GM23338 (cell line): ENCODE data around the gene PACS2. TPM values are rescaled to one million over a fixed set of nuclear protein-coding genes. Genes with fewer than 3 reads are reported as not detected.
A peak's percentile ranks its signal among the peaks of the same experiment; 100 is the strongest.

ENCODE experiments used
- ATAC-seq: fragments of 200-7000 bp; cut with Tn5 transposase; 3 replicates; pipeline ENCODE4 v1.9.1; 2020
- DNase-seq: peaks from one replicate; pipeline ENCODE4 v3.0.0-alpha.2; 2015; ENCODE audit warnings: low spot score
- H2AFZ ChIP-seq: fragments of 200-600 bp; sonication (generic); 2 replicates; pipeline ENCODE4 v1.8.0; 2016; ENCODE audit warnings: antibody characterized with exemption, mild to moderate bottlenecking, moderate library complexity
- H3F3A ChIP-seq: fragments of 200-600 bp; sonication (generic); replicated peaks from 2 replicates; pipeline ENCODE4 v1.8.0; 2017; ENCODE audit warnings: antibody characterized with exemption, mixed run types, low read depth
- H3K27ac ChIP-seq: fragments of 200-600 bp; sonication (generic); 2 replicates; pipeline ENCODE4 v1.6.1; 2016; ENCODE audit warnings: low read depth
- H3K27me3 ChIP-seq: fragments of 200-600 bp; sonication (generic); 2 replicates; pipeline ENCODE4 v1.8.0; 2016; ENCODE audit warnings: mild to moderate bottlenecking, mixed run types, moderate library complexity; ENCODE audit not compliant: insufficient read depth
- H3K36me3 ChIP-seq: fragments of 200-600 bp; sonication (generic); 2 replicates; pipeline ENCODE4 v1.8.0; 2016; ENCODE audit warnings: mild to moderate bottlenecking; ENCODE audit not compliant: insufficient read depth
- H3K4me1 ChIP-seq: fragments of 200-600 bp; sonication (generic); 2 replicates; pipeline ENCODE4 v1.8.0; 2016; ENCODE audit warnings: mild to moderate bottlenecking, moderate library complexity; ENCODE audit not compliant: insufficient read depth
- H3K4me2 ChIP-seq: fragments of 200-600 bp; sonication (generic); 2 replicates; pipeline ENCODE4 v1.7.1; 2017; ENCODE audit warnings: mixed run types
- H3K4me3 ChIP-seq: fragments of 200-600 bp; sonication (generic); 2 replicates; pipeline ENCODE4 v1.6.1; 2016; ENCODE audit warnings: mixed run types
- H3K79me2 ChIP-seq: fragments of 200-600 bp; sonication (generic); replicated peaks from 2 replicates; pipeline ENCODE4 v1.8.0; 2017; ENCODE audit warnings: mild to moderate bottlenecking; ENCODE audit not compliant: insufficient read depth
- H3K9me2 ChIP-seq: fragments of 200-600 bp; sonication (generic); 2 replicates; pipeline ENCODE4 v1.8.0; 2017; ENCODE audit not compliant: insufficient read depth
- H4K20me1 ChIP-seq: fragments of 200-600 bp; sonication (generic); replicated peaks from 2 replicates; pipeline ENCODE4 v1.8.0; 2017; ENCODE audit warnings: mild to moderate bottlenecking; ENCODE audit not compliant: insufficient read depth
- H3K27ac Mint-ChIP-seq: 2 replicates; pipeline ENCODE4 v1.8.0; 2020; ENCODE audit warnings: inconsistent platforms, mild to moderate bottlenecking, moderate library complexity, mixed read lengths
- H3K27me3 Mint-ChIP-seq: 3 replicates; pipeline ENCODE4 v1.8.0; 2022; ENCODE audit warnings: low read depth, mild to moderate bottlenecking, moderate library complexity, mixed read lengths, inconsistent platforms; ENCODE audit not compliant: insufficient read depth, poor library complexity
- H3K36me3 Mint-ChIP-seq: 3 replicates; pipeline ENCODE4 v1.8.0; 2021; ENCODE audit warnings: low read depth, mild to moderate bottlenecking, inconsistent platforms, moderate library complexity, mixed read lengths
- H3K4me1 Mint-ChIP-seq: 3 replicates; pipeline ENCODE4 v1.8.0; 2020; ENCODE audit warnings: mild to moderate bottlenecking, inconsistent platforms, mixed read lengths
- H3K4me3 Mint-ChIP-seq: 3 replicates; pipeline ENCODE4 v1.8.0; 2021; ENCODE audit warnings: moderate library complexity, mild to moderate bottlenecking, inconsistent platforms, mixed read lengths
- H3K9me3 Mint-ChIP-seq: 3 replicates; pipeline ENCODE4 v1.8.0; 2020; ENCODE audit warnings: moderate library complexity, mild to moderate bottlenecking, inconsistent platforms, mixed read lengths
- CREB1 ChIP-seq: fragments of 250-450 bp; sonication (Bioruptor Pico); IDR thresholded peaks from 2 replicates; pipeline ENCODE4 v1.5.0; 2020; ENCODE audit warnings: low read depth, mild to moderate bottlenecking, moderate library complexity
- ETS1 ChIP-seq: IDR thresholded peaks from 2 replicates; pipeline ENCODE4 v1.6.1; 2016; ENCODE audit warnings: antibody characterized with exemption
- EZH2 ChIP-seq: fragments of 200-600 bp; sonication (generic); IDR thresholded peaks from one replicate; pipeline ENCODE4 v1.8.0; 2017; ENCODE audit warnings: antibody characterized with exemption, mild to moderate bottlenecking, low read depth; ENCODE audit not compliant: unreplicated experiment
- EZH2phosphoT487 ChIP-seq: fragments of 200-600 bp; sonication (generic); IDR thresholded peaks from one replicate; pipeline ENCODE4 v1.8.1; 2018; ENCODE audit warnings: antibody characterized with exemption; ENCODE audit not compliant: unreplicated experiment
- JUNB ChIP-seq: IDR thresholded peaks from one replicate; pipeline ENCODE4 v1.6.1; 2016; ENCODE audit warnings: antibody characterized with exemption; ENCODE audit not compliant: unreplicated experiment
- POLR2AphosphoS5 ChIP-seq: IDR thresholded peaks from 2 replicates; pipeline ENCODE4 v1.6.1; 2016; ENCODE audit warnings: antibody characterized with exemption, low read depth
- REST ChIP-seq: IDR thresholded peaks from one replicate; pipeline ENCODE4 v1.6.1; 2018; ENCODE audit warnings: antibody characterized with exemption; ENCODE audit not compliant: unreplicated experiment
- STAT1 ChIP-seq: IDR thresholded peaks from one replicate; pipeline ENCODE4 v1.6.1; 2016; ENCODE audit warnings: antibody characterized with exemption; ENCODE audit not compliant: unreplicated experiment
- ZNF114 ChIP-seq: fragments of 250-450 bp; sonication (Bioruptor Pico); IDR thresholded peaks from 2 replicates; pipeline ENCODE4 v1.5.0; 2020; ENCODE audit warnings: mild to moderate bottlenecking, moderate library complexity
- ZNF331 ChIP-seq: fragments of 250-450 bp; sonication (Bioruptor Pico); IDR thresholded peaks from 2 replicates; pipeline ENCODE4 v1.5.0; 2020; ENCODE audit warnings: low read depth, mild to moderate bottlenecking, moderate library complexity
- polyA plus RNA-seq: library from polyadenylated mRNA; unstranded; fragments of >200 nt; fragmentation: Nextera tagmentation; extraction: Ambion mirVana; gene quantifications from 2 replicates; pipeline ENCODE4 v1.2.1, GENCODE V29; 2016
- total RNA-seq: library from RNA; depleted of rRNA; stranded (reverse); fragments of >200 nt; shearing (Covaris generic); gene quantifications from 2 replicates; pipeline ENCODE4 v1.2.3, GENCODE V29; 2014
- TF ChIP-seq, protein P1 (sequence below), 2 experiments: fragments of 200-600 bp in 1 of 2; sonication (generic) in 1 of 2; conservative IDR thresholded peaks; 2 replicates each; pipeline versions ENCODE4 v1.5.1 to v1.6.1; 2016 to 2017; ENCODE audit warnings: antibody characterized with exemption in 2 of 2, low read depth in 2 of 2, mild to moderate bottlenecking in 2 of 2, moderate library complexity in 1 of 2

Gene PACS2
- total and polyA plus RNA-seq, 2 experiments from 2014 or later = 22.5 to 79.0 TPM

DNA sequence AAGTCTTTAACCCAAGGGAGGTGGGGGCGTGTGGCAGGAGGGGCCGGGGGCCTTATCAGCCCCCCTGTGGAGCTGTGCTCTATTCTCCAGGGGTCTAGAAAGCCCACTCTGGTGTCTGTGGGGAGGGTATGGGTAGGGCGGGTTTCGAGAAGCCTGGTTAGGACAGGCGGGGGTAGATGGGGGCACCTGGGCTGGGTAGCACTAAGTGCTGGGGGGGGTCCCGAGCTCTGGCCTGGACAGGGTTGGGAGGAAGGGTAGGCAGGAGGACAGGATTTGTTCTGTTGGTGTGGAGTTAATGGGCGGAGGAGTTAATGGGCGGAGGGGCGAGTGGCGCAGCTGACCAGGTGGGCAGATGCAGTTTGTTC is 2.0 kb downstream of the PACS2 start:
- Mint-ChIP-seq H3K36me3 (no peaks in the 10 kb centered on the region; the same call in 2 of the 3 replicates), H3K9me3 (no peaks in the 10 kb centered on the region; the same call in 2 of the 3 replicates), H3K4me3 (peak overlapping the region; percentile 84; the same call in 2 of the 3 replicates), H3K4me1 (peaks cover 17% of the 10 kb centered on the region), H3K27ac (no peak overlapping the region), H3K27me3 (peaks cover 27% of the 10 kb centered on the region)
- no peak overlapping the region for H2AFZ ChIP-seq
- no peak for DNase-seq
- H3F3A ChIP-seq = peaks cover 6% of the 10 kb centered on the region; the same call in 1 of the 2 replicates
- no peaks in the 10 kb centered on the region for H3K36me3 ChIP-seq
- H3K27ac ChIP-seq = no peak overlapping the region
- H3K4me1 ChIP-seq = no peaks in the 10 kb centered on the region; the same call in 1 of the 2 replicates
- TF ChIP-seq ETS1 = no peak
- TF ChIP-seq JUNB = no peak
- TF ChIP-seq STAT1 = no peak
- TF ChIP-seq CREB1 (CRISPR knock-in tag) = no peak
- no peak for TF ChIP-seq POLR2AphosphoS5
- no peak for TF ChIP-seq EZH2
- no peak for TF ChIP-seq EZH2phosphoT487
- ATAC-seq = no peak
- peaks cover 41% of the 10 kb centered on the region for H4K20me1 ChIP-seq
- peaks cover 60% of the 10 kb centered on the region for H3K79me2 ChIP-seq
- 0 out of 2 replicates have a peak overlapping the region, but pooled peaks have one; percentile 69 for H3K4me3 ChIP-seq
- no peaks in the 10 kb centered on the region for H3K27me3 ChIP-seq
- H3K4me2 ChIP-seq = peak overlapping the region; percentile 95; the same call in 1 of the 2 replicates
- no peaks in the 10 kb centered on the region for H3K9me2 ChIP-seq

- H3K4me1 Mint-ChIP-seq = peaks cover 17% of the 10 kb centered on the region
- H3K27ac ChIP-seq = no peak overlapping the region
- H3K4me3 ChIP-seq = no peak overlapping the region
- peaks cover 41% of the 10 kb centered on the region for H4K20me1 ChIP-seq
- no peak overlapping the region for H2AFZ ChIP-seq
- no peaks in the 10 kb centered on the region; the same call in 1 of the 2 replicates for H3K4me1 ChIP-seq
- H3K27ac Mint-ChIP-seq = no peak overlapping the region
- no peaks in the 10 kb centered on the region; the same call in 2 of the 3 replicates for H3K36me3 Mint-ChIP-seq
- H3K79me2 ChIP-seq = peaks cover 64% of the 10 kb centered on the region
- no peak for ATAC-seq
- H3F3A ChIP-seq = peaks cover 6% of the 10 kb centered on the region; the same call in 1 of the 2 replicates
- H3K36me3 ChIP-seq = no peaks in the 10 kb centered on the region
- H3K27me3 Mint-ChIP-seq = peaks cover 27% of the 10 kb centered on the region
- H3K4me2 ChIP-seq = no peak overlapping the region
- H3K4me3 Mint-ChIP-seq = peak overlapping the region; percentile 34; the same call in 1 of the 3 replicates
- no peaks in the 10 kb centered on the region; the same call in 2 of the 3 replicates for H3K9me3 Mint-ChIP-seq
- no peak for DNase-seq
- no peak for TF ChIP-seq EZH2
- TF ChIP-seq CREB1 (CRISPR knock-in tag) = no peak
- no peak for TF ChIP-seq EZH2phosphoT487
- TF ChIP-seq, protein P1, sequence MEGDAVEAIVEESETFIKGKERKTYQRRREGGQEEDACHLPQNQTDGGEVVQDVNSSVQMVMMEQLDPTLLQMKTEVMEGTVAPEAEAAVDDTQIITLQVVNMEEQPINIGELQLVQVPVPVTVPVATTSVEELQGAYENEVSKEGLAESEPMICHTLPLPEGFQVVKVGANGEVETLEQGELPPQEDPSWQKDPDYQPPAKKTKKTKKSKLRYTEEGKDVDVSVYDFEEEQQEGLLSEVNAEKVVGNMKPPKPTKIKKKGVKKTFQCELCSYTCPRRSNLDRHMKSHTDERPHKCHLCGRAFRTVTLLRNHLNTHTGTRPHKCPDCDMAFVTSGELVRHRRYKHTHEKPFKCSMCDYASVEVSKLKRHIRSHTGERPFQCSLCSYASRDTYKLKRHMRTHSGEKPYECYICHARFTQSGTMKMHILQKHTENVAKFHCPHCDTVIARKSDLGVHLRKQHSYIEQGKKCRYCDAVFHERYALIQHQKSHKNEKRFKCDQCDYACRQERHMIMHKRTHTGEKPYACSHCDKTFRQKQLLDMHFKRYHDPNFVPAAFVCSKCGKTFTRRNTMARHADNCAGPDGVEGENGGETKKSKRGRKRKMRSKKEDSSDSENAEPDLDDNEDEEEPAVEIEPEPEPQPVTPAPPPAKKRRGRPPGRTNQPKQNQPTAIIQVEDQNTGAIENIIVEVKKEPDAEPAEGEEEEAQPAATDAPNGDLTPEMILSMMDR (conservative IDR thresholded peaks at IDR 0.05; ENCODE audit: low read depth in 2 of 2) = no peak
- TF ChIP-seq REST = no peak
- TF ChIP-seq ZNF114 (CRISPR knock-in tag) = no peak
- TF ChIP-seq JUNB = no peak
- TF ChIP-seq ZNF331 (CRISPR knock-in tag) = no peak
- H3K27me3 ChIP-seq = no peaks in the 10 kb centered on the region
- no peaks in the 10 kb centered on the region for H3K9me2 ChIP-seq
These were observed 2.5 kb downstream of the PACS2 start for GRCh38 chr14:105316968-105317510.
